GM19099 (cell line): Measurements from ENCODE around the gene GAK.

Experiments
- POLR2A ChIP-seq: IDR thresholded peaks from 3 replicates; pipeline ENCODE4 v1.6.1; 2011; ENCODE audit warnings: low read depth; ENCODE audit not compliant: insufficient read length; ENCODE audit errors: extremely low read depth

Gene GAK

DNA sequence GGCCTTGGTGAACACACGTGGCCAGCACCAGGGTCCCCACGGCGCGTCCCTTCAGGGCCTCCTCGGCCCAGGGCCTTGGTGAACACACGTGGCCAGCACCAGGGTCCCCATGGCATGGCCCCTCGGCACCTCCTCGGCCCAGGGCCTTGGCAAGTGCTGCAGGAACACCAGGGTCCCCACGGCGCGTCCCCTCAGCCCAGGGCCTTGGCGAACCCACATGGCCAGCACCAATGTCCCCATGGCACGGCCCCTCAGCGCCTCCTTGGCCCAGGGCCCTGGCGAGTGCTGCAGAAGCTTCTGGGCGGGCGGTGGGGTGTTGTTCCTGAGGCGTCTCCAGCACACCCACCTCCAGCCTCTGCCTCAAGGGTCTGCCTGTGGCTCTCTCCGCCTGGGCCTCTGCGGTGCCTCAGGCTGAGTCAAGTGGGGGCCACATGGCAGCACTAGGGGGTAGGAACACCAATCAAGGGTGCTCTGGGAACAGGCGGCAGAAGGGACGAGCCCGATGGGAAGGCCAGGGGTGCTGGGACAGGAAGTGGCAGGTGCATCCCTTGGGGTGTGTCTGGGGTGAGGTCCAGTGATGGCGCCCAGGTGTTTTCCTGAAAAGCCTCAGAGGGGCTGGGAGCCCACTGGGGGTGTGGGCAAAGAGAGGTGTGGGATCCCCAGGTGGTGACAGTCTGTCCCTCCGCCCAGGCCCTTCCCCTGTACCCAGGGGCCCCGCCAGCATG, 64.4 kb downstream of the GAK start:
- TF ChIP-seq POLR2A: no peak

DNA sequence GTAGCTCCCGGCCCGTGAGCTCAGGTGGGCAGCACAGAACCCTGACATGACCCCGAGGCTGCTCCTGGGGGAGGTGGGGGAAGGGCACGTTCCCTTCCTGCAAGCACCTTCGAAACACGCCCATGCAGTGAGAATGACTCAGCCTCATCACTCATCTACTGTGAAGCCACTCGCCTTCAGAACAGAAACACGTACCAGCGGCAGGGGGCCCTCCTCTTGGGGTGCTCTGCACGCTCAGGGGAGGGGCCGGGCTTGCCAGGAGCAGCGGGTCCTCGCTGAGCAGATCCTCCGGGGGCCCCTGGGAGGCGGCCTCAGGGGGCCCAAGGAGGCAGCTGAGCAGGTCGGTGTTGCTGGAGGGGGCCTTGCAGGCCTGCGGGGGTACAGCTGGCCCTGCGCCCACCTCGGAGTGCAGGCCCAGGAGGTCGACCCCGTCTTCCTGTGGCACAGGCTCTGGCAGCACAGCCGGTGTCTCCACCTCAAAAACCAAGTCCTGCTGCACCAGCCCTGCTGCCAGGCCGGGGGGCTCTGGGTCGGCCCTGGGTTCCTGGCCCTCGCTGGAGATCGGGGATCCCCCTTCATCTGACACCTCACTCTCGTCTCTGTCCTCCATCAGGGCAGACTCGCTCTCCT, 65.2 kb downstream of the GAK start:
- TF ChIP-seq POLR2A: no peak

DNA sequence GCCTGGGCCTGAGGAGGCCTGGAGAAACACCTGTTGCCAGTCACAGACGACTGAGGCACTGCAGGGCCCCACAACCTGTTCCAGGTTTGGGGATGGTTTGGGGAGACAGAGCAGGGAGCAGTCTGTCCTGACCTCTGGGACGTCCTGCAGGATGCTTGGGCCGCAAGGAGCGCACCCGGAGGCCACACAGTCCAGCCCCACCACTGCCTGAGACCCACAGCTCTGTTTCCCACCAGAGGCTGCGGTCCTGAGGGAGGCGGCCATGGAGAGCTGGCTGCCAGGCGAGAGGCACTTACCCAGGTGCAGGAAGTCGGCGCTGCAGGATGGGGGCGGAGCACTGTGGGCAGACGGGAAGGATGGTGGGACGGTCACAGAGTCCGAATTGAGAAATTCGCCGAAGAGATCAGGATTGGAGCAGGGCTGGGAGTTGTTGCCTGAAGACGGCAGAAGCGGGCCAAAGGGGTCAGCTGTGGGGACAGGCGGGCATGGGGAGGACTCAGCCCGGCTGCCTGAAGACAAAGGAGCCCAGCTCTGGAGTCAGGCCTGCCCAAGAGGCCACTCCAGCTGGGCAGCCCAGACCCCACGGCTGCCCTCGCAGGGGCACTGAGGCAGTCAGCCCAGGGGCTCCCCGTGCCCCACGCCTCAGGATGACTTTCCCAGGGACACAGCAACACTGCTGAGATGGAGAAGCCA, 65.9 kb downstream of the GAK start:
- no peak for TF ChIP-seq POLR2A

DNA sequence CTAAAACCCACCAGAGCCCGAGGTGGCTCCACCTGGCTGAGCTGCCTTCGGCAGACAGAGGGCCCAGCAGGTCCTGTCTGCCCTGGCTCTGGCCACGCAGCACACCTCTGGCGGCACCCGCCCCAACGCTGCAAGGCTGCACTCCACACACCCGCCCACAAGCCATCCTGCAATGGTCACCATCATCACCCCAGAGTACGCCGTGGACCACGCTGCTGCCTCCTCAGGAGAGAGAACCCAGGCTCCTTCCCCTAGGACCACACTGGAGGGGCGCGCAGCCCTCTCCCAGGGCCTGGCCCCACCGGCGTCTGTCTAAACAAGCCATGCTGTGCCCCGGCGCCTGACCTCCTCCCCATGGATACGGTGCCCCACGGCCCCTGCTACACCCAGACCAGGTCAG, 66.5 kb downstream of the GAK start:
- TF ChIP-seq POLR2A: no peak

DNA sequence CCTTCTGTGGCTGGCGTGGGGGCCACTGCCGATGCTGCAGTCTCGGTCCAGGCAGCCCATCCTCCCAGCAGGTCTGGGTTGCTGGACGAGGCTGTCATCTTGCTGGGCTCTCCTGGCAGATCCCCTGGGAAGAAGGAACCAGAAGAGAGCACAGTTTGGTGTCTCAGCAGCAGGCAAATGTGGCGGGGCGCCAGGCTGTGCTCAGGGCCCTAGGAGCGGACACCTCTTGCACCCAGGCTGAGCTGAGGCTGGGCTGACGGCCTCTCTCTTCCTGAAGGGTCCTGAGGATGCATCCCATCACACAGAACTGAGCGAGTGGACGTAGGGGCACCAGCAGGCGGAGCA, 67.0 kb downstream of the GAK start:
- no peak for TF ChIP-seq POLR2A

DNA sequence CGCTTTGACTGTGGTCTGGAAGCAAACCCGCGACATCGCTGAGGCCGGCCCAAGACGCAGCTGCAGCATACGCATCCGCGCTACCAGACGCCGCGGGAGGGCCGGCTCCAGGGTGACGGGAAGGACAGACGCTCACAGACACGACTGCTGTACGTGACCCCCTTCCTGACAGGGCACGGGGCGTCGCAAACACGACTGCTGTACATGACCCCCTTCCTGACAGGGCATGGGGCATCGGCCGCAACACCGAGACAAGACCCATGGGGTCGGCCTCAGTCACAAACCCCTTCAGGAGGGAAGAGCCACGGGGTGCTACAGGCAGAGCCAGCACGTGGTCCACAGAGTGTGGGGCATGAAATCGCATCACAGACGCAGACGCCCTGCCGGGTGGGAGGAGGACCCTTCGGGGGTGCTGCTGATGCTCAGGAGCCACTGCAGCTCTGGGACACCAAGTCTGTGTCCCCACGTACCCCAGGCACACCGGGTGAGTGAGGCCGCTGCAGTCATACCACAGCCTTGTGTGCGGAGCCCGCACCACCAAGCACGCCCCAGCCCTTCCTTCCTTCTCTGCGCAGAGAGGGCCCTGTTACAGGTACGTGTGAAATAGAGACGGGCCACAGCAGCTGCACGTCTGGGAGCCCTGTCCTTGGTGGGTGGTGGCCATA, 67.5 kb downstream of the GAK start:
- no peak for TF ChIP-seq POLR2A

DNA sequence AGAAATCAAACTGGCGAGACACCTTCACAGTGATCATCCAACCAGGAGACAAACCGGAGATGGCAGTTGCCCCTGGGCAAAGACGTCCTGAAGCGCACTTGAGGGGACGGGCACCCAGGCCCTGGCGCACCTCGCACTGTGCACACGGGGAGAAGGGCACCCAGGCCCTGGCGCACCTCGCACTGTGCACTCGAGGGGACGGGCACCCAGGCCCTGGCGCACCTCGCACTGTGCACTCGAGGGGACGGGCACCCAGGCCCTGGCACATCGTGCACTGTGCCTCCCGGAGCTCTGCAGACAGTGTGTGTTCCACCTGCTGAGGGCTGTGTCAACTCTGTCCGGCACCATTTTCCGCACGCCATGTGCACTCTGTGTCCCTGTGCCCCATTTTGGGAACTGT, 71.6 kb downstream of the GAK start:
- no peak for TF ChIP-seq POLR2A

DNA sequence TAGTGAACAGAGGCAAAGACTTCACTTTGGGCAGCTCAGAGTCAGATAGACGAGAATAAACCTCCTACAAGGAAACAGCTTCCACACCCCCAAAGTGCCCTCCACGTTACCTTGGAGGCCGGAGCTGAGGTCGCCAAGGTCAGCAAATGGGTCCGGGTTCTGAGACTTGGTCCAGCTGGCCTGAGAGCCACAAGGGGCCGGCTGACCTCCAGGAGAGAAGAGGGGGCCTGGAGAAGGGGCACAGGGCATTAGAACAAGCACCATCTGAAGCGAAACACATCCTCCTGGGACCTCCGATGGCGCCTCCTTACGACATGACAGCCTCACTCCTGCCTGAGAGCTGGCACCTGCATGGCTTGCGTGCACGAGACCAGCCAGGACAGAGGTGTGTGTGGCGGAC, 72.6 kb downstream of the GAK start:
- no peak for TF ChIP-seq POLR2A

DNA sequence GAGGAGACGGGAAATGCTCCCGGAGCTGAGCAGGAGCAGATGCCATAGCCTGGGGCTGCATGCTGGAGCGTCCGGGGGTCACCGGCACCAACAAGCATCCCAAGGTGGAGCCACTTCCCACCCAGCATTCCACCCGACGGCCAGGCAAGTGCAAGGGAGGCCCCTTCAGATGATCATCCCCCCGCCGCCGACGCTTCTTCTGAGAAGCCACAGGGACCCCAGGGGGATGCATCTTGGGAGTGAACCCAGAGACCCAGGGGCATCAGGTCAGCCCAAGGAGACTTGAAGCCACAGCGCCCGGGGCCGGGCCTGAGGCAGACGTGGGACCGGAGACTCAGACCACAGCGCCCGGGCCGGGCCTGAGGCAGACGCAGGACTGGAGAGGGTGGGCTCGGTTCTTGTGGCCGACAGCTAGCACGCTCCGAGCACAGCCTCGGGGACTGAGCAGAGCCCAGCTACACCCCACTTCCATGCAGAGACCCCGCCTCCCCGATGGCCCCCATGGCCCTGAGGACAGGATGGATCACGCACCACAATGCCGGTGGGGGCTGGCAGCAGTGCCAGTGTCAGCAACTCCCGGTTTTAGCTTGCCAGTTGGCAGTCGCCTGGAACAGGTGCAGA, 73.2 kb downstream of the GAK start:
- TF ChIP-seq POLR2A: no peak

DNA sequence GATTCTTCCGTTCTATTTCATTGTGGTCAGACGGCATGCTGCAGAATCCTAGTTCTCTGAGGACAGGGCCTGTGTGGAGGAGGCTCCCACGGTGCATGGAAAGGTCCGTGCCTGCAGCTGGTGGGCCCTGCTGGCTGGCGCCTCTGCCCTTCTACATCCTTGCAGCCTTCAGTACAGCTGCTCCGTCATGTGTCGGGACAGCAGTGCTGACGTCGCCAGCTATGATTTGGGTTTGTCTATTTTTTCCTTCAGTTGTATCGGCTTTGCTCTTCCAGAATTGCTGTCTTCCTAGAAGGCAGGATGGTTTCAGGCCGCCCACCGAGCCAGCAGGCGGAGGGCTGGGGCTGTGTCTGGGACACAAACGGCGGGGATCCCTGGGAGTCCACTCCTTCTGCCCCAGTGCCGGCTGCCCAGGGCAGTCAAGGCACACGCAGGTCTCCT, 74.1 kb downstream of the GAK start:
- no peak for TF ChIP-seq POLR2A

DNA sequence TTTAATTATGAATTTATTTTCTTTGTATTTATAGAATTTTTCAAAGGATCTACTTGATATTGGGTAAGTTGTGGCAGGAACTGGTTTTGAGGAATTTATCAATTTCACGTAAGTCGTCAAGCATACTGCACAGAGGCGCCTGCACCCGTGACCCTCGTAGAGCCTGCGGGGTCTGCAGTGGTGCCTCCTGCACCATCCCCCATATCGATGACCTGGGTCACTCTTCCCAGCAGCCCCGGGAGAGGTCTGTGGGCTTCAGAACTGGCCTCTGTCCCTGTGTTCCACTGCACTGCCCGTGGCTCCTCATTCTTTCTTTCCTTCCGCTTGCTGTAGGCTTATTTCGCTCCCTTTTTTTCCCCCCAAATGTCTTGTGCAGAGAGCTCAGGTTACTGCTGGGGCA, 74.7 kb downstream of the GAK start:
- TF ChIP-seq POLR2A: no peak

DNA sequence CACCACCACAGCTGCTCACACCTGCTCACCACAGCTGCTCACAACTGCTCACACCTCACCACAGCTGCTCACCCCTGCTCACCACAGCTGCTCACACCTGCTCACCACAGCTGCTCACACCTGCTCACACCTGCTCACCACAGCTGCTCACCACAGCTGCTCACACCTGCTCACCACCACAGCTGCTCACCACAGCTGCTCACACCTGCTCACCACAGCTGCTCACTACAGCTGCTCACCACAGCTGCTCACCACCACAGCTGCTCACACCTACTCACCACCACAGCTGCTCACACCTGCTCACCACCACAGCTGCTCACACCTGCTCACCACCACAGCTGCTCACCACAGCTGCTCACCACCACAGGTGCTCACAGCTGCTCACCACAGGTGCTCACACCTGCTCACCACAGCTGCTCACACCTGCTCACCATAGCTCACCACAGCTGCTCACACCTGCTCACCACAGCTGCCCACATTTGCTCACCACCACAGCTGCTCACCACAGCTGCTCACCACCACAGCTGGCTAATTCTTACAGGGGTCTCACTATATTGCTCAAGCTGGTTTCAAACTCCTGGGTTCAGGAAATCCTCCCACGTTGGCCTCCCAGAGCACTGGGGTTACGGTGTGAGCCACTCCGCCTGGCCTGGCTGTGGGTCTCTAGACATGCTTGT, 75.8 kb downstream of the GAK start:
- TF ChIP-seq POLR2A: no peak

DNA sequence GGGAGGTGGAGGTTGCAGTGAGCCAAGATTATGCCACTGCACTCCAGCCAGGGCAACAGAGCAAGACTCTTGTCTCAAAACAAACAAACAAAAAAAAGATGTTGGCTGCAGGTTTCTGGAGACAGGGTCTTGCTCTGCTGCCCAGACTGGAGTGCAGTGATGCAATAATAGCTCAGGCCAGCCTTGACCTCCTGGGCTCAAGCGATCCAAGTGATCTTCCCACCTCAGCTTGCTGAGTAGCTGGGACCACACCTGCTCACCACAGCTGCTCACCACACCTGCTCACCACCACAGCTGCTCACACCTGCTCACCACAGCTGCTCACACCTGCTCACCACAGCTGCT, 76.3 kb downstream of the GAK start:
- TF ChIP-seq POLR2A: no peak

DNA sequence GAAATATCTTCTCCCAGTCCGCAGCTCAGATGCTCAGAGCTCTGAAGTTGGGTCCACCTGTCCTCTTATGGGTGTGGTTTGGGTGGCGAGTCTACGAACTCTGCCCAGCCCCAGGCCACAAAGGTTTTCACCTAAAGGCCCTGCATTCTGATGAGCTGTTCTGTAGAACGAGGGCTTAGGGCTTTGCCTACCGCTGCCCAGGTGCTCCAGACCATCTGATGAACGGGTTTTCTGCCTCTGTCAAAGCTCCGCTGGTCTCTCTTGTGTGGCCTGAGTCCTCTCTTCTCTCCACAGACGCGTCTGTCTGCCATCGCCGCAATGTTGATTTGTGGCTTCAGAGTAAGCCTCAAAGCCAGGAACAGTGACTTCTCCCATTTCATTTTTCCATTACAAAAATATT, 77.8 kb downstream of the GAK start:
- no peak for TF ChIP-seq POLR2A

DNA sequence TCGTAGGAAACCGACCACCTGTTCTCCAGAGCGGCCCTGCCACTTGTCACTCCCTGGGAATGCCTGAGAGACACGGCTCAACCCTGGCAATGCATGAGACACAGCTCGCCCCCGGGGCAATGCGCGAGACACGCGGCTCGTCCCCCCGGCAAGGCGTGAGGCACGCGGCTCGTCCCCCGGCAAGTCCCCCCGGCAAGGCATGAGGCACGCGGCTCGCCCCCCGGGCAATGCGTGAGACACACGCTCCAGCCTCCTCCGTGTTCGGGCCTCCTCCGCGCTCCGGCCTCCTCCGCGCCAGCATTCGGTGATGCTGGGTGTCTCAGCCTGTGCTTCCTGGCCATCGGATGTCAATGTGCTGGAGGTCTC, 78.7 kb downstream of the GAK start:
- no peak for TF ChIP-seq POLR2A
